SK-MEL-5 (cell line): Measurements from ENCODE around the gene TBC1D1. TPM values are rescaled to one million over a fixed set of nuclear protein-coding genes. Genes with fewer than 3 reads are reported as not detected.
A peak's percentile ranks its signal among the peaks of the same experiment; 100 is the strongest.

Experiments used
- DNase-seq: peaks from one replicate; pipeline ENCODE4 v3.0.0-alpha.2; 2016; ENCODE audit warnings: low read depth, low spot score
- in situ Hi-C: cut with HindIII; loops from 2 replicates; pipeline ENCODE4 v1.10.0; 2016; ENCODE audit warnings: low sequenced_read_pairs, high pct_unique_total_duplicates, low pct_unique_long_range_greater_than_20kb
- total RNA-seq: library from RNA; depleted of rRNA; stranded (reverse); fragments of >200 nt; shearing (Covaris generic); gene quantifications from 2 replicates; pipeline ENCODE4 v1.2.3, GENCODE V29; 2014

TBC1D1 gene
- total RNA-seq, 1 experiment from 2014 or later, result 54.9 TPM

DNA sequence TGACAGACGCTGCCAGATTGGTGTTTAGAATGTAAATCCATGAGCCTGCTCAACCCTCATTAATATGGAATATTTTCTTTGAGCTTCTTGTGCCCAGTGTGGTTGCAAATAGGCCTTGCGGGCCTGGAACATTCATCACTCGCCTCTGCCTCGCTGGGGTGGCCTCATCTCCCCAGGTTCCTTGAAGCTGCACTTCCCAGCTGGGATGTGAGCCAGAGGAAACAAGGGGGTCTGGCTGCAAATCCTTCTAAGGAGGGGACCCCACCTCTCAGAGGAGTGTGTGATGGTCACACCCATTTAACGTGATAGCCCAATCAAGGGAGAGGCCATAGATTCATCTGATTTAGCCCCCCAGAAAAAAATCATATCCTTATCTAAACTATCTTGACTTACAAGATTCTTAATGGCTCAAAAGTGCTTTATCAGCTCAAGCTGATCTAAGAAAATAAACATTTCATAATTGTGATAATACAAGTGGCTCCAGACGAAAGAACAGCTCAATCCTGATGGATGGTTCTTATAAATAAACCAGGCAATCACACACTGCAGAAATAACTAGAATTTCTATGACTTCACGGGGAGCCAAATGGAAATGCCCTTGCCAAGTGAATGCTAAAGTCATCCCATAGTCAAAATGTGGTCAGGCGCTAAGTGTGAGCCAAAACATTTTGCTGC, 259.2 kb downstream of the TBC1D1 start:
- DNase-seq, result no peak

DNA sequence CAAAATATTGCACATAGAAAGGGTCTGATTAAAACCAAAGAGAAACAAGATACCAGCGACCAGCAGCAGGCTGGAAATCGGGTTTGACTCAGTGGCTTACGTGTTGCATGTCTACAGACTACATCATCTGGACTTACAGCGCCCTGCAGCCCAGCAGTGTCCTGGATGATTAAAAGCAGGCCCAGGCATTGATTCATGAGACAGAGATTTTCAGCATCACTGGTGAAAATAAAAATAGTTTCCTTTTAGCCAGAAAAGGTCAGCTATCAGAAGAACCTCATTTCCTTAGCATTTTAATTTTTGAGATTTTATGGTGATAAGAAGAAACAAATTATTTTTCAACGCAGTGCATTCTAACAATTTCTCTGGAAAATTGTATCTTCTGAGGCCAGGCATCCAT, 259.9 kb downstream of the TBC1D1 start:
- no peak for DNase-seq
- in situ Hi-C loops, result no loop called here

More for the DNA sequence above, 259.2 kb downstream of the TBC1D1 start:
- in situ Hi-C loops, result no loop called here

DNA sequence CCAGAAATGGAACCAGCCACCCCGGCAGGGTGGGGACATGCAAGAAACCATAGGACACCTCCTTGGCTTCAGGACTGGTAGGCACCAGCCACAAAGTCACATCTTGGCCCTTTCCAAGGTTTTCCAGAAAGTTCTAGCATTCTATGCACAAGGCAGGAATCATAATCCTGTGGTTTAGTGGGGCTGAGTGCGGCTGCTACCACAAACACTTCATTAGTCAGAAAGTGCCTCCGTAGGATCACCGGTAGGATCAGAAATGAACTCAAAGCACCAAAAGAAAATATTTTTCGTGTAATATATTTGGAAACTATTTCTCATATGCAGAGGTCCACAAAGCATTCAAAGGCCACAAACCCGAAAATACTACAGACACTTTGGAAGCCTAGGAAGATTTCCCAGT, 261.0 kb downstream of the TBC1D1 start:
- in situ Hi-C loops, result no loop called here
- DNase-seq, result no peak

DNA sequence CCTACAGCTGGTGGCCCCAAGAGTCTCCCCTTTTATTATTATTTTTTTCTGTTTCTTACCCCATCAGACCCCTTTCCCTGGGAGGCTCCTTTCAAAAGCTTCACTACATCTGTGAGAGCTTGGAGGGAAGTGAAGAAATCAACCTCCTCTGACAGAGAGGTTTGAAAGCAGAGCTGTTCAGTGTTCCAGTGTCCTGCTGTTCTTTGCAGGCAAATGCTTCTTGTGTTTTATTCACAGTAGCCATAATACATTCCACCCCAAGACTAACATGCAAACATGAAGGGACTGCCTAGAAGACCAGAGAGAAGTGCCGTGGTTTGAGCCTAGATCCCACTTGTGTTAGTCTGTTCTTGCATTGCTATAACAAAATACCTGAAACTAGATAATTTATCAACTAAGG, 261.4 kb downstream of the TBC1D1 start:
- in situ Hi-C loops, result no loop called here
- no peak for DNase-seq

DNA sequence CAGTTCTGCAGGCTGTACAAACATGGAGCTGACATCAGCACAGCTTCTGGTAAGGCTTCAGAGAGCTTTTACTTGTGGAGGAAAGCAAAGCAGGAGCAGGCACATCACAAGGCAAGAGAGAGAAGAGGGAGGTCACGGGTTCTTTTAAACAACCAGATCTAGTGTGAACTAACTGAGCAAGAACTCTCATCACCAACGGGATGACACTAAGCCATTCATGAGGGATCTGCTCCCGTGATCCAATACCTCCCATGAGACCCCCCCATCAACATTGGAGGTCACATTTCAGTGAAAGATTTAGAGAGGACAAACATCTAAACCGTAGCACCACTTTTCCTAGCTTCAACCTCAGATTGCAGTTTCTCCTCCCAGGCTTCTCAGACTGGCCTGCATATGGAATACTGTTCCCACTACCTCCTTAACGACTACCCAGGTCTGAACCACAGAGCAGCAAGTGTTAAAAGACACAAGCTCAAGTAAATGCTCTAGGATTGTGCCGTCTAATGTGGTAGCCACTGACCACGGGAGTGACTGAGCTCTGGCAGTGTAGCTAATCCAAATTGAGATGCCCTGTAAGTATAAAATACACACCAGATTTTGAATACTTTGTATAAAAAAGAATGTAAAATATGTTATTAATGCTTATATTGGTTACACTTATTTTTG, 262.0 kb downstream of the TBC1D1 start:
- peak; percentile 87 for DNase-seq
- in situ Hi-C loops, result no loop called here

DNA sequence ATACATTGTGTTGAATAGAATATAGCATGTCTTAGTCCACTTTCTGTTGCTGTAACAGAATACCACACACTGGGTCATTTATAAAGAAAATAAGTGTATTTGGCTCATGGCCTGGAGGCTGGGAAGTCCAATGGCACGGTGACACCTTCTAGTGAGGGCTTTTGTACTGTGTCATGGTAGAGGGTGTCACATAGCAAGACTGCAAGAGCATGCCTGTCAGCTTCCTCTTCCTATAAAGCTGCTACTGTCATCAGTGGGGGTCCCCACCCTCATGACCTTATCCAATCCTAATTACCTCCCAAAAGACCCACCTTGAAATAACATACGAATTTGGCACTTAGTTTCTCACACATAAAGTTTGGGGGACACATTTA, 262.5 kb downstream of the TBC1D1 start:
- no peak for DNase-seq
- in situ Hi-C loops, result no loop called here

DNA sequence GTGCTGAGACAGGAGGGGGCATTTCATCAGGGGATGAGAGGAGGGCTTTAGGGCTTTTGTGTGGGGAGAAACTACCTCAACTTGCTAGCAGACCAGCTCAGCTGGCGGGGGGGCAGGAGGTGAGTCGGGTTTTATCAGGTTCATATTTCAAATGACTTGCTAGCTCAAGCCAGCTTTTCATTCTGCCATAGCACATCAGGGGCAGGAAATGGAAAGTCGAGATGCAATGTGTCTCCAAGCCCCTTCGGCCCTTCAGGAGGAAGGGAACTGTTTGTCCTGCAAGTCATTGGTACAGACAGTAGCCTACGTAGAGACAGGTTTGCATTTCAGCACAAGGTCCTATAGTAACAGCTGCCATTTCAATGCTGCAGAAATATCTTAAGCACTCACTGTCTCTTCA, 263.4 kb downstream of the TBC1D1 start:
- no peak for DNase-seq
- in situ Hi-C loops, result no loop called here

DNA sequence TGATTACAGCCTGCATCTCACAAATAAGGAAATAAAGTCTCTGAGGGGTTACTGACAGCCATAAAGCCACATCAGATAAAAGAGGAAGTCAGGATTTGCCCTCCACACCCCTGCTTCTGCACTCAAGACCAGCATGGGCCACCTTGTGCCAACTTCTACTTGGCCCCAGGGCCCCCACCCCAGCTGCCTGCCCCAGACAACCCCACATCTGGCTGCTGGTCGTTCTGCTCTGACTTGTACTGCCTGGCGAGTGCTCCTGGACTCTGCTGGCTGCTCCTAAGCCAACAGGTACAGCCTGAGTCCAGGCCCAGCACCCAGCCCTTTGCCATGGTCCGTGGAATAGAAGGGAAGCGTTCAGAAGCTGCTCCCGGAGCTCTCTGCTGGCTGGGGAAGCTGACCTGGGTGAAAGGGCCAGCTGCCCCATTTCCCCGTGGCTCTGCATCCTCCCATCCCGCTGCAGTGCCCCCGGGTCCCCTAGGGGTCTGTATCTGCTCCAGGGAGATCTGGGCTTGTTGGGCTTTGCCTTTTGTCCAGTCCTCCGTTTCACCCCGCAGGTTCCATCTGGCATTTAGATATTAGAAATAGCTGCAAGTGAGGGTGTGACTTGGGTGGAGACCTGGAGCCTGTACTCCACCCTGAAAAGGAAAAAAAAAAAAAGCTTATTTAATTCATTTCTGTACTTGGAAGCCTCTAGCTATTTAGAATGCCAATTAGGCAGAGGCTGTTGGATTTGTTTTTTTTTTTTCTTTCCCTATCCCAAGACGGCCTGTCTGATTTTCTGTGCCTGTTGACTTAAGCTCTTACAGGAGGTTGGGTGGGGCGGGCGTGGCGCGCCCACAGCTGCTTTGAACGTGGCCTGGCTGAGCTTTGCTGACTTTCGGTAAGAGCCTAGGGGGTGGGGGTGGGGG, 264.1 kb downstream of the TBC1D1 start:
- in situ Hi-C loops, result no loop called here
- no peak for DNase-seq

DNA sequence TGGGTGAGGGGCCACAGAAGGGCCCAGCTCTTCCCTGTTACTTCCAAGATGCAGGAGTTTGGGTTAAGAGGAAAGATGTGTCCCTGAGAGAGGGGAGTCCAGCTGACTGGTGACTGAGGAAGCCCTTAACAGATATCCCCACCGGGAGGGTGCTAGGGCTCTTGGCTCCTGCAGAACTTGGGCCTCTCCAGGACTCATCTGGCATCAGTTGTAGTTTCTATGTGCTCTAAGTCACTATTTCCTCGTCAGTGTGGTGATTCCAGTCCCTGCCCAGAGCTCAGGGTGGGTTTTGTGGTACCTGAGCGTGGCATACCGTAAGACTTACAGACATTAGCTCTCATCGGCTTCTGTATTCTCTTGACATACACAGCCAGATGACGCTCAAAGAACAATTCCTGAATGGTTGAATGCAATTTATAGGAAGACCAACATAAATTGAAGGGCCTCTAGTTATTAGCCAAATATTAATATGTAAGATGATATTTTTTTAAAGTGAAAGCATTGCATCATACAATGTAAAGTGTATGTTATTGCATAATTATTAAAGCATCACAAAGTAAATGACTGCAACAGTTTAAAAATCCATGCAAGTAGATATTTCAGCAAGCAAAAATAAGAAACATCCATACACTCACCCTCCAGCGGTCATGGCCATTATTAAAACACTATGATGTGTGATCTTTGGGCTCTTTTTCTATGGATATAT, 264.9 kb downstream of the TBC1D1 start:
- in situ Hi-C loops, result no loop called here
- DNase-seq, result no peak

DNA sequence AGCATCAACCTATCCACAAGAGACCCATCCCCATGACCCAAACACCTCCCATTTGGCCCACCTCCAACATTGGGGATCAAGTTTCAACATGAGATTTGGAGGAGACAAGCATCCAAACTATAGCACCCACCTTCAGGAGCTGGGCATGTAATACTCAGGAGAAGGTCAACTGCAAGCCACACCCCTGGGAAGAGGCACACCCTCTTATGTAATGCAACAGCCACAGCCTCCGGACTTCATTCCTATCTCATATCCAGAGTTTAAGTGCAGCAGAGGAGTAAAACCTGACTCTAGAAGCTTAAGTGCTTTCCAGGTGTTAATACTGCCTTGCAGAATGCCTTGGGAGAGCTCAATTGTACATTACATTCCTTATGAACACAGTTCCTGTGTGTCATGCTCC, 266.7 kb downstream of the TBC1D1 start:
- DNase-seq, result no peak
- in situ Hi-C loops, result no loop called here

DNA sequence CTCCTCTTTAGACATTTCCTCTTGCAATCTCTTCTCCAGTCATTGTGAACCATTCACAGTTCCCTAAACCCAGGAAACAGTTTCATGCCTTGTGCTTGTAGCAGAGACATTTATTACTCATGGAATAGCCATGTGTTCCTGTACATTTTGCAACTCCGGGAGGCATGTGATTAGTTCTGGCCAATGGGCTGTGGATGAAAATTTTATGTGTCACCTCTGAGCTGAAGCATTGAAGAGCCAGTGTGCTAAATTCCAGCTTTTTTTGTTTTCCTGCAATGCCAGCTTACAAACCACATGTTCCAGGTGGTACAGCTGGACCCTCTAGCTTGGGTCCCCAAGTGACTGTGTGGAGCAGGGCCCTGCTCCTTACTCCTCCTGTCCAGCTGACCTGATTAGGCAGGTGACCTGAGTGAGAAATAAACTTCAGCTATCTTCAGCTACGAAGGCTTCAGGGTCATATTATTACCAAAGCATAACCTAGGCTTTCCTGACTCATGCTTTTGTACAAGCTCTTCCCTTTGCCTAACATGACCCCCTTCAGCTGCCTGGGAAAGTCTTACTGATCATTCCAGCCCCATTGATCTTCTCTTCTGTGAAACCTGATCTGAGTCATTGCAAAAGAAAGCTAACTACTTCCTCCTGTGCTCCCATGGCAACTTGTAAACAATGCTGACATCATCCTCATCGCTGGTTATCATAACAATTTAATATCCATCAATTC, 269.8 kb downstream of the TBC1D1 start:
- peak; percentile 19 for DNase-seq
- in situ Hi-C loops, result no loop called here

DNA sequence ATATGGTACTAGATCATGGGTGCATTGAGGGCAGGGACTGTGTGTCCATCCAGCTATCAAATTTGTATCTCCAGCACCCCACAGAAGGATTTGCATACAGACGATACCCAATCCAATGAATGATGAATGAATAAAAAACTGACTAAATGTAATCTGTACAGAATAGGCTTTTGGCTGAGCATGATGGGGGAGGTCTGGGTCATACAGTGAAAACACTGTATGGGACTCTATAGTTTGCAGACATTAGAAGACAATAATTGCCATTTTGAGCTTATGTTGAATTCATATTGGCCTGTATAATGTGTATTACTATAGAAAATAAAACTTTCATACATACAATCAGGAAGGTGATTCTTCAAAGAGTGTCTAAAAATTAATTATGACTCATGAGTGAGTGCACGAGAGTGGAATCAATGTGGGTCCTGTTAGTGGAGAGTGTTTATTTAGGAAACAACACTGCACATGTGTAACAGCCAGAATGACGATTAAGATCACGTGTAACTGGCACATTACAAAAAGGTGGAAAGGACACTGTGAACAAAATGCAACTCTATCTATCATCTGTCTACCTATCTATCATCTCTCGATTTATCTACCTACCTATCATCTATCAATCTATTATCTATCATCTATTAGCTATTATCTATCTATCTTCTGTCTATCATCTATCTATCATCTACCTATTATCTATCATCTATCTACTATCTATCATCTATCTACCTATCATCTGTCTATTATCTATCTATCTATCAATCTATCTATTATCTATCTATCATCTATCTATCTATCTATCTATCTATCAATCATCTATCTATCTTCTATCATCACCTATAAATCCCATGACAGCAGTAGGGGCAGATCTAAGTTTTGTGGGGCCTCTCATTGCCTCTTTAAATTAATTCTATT, 270.6 kb downstream of the TBC1D1 start:
- DNase-seq, result no peak
- in situ Hi-C loops, result no loop called here

DNA sequence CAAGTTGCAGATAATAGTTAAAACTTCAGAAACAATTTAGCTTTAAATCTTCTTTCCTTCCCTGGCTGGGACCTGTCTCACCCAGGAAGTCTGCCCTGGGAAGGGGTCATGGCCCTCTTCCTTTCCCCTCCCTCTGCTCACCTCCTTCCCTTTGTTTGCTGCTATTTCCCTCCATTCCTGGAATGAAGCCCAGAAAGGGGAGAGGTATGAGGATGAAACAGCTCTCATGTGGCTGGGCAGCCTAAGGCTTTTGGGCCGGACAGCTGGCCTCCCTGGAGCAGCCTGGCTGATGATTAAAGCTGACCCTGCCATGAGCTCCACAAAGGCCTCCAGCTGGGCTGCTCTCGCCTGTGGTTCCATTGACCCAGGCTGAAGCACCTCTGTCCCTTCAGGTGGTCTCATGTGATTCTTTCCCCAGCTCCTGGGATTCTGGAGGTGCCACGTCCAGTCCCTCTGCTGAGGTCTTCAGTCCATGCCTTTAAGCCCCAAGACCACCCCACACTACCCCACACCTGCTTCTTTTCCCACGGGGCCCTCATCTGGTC, 271.4 kb downstream of the TBC1D1 start:
- no peak for DNase-seq
- in situ Hi-C loops, result no loop called here

DNA sequence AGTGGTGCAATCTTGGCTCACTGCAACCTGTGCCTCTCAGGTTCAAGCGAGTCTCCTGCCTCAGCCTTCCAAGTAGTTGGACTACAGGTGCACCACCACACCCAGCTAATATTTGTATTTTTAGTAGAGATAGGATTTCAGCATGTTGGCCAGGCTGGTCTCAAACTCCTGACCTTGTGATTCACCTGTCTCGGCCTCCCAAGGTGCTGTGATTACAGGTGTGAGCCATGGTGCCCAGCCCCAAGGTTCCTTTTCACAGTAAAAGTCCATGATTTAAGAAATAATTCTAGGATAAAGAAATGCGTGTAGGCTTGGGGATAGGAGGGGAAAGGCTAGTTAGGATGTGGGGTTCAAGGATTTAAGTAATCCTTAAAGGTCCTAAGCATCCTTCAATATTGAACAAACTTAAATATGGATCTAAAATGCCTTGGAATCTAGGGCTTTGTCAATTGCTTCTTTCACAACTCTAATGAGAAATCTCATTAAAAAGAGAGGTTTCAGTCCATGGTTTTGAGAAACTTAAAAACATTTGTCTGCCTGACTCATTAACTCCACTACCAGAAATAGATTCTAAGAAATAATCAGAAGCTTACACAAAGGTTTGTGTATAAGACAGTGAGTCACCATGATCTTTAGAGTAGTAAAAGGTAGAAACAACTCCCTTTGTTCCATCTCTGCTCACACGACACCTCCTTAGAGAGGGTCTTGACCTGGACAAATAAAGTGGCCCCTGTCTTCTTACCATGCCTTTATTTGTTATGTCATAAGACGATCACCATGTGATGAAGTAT, 272.5 kb downstream of the TBC1D1 start:
- in situ Hi-C loops, result no loop called here
- peak; percentile 16 for DNase-seq

DNA sequence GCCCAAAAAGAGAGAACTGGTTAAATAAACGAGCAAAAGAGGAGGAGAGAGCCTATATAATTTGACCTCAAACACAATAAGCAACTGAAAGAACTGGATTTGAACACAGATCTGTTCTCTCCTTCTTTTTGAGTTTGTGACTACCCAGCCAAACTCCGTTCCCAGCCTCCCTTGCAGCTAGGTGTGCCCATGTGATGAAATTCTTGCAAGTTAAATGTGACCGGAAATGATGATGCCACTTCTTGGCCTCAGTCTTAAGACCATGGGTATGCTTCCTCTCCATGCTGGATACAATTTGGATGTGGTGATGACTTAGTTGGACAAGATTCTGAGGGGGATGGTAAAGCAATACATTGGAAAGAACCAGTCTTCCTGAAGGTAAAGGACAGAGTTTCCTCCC, 273.5 kb downstream of the TBC1D1 start:
- in situ Hi-C loops, result no loop called here
- no peak for DNase-seq

DNA sequence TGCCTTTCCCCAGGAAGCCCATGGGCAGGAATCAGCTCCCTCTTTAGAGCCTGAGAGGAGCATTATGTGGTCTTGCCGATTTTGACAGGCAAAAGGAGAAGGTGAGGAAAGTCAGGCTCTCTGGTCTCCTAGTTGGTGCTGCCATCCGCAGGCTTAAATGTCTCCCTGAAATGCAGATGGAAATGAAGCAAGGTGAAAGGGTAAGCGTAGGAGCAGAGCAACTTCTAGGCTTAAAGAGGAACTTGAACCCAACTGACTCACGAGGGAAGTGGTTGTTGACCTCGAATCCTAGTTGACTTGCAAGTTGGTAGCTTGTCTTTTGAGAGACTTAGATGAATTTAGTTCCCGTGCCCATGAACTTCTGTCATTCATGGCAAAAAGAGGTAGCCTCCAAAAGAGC, 275.2 kb downstream of the TBC1D1 start:
- in situ Hi-C loops, result no loop called here
- DNase-seq, result peak; percentile 22
